Effector memory CD4-positive, alpha-beta T cell (primary cell): ENCODE results near the gene STK39.
A peak's percentile ranks its signal among the peaks of the same experiment; 100 is the strongest.
"Not testable (repeated sequence)": the region's sequence is repeated elsewhere in the genome, so short reads cannot be mapped to it uniquely, and the experiment has no call there.

Source experiments
- DNase-seq, 3 donors: peaks; one replicate each; pipeline ENCODE4 v3.0.0-alpha.2; 2020
- H3K27ac ChIP-seq: 2 replicates; pipeline ENCODE4 v1.7.0; 2013; ENCODE audit warnings: mild to moderate bottlenecking, low read length, moderate library complexity; ENCODE audit not compliant: insufficient read depth, poor library complexity, severe bottlenecking
- H3K27me3 ChIP-seq: replicated peaks from 2 replicates; pipeline ENCODE4 v1.7.0; 2013; ENCODE audit warnings: mild to moderate bottlenecking, low read length; ENCODE audit not compliant: insufficient read depth, control insufficient read depth, poor library complexity, severe bottlenecking
- H3K36me3 ChIP-seq: 2 replicates; pipeline ENCODE4 v1.7.0; 2013; ENCODE audit warnings: mild to moderate bottlenecking, low read length, moderate library complexity; ENCODE audit not compliant: control insufficient read depth, insufficient read depth
- H3K4me1 ChIP-seq: 2 replicates; pipeline ENCODE4 v1.7.0; 2013; ENCODE audit warnings: low read length, mild to moderate bottlenecking; ENCODE audit not compliant: control insufficient read depth, insufficient read depth, poor library complexity, severe bottlenecking
- H3K4me3 ChIP-seq: 2 replicates; pipeline ENCODE4 v1.7.0; 2013; ENCODE audit warnings: low read length, low read depth, mild to moderate bottlenecking; ENCODE audit not compliant: insufficient read depth, poor library complexity, severe bottlenecking
- H3K9me3 ChIP-seq: 2 replicates; pipeline ENCODE4 v1.7.0; 2013; ENCODE audit warnings: mild to moderate bottlenecking, low read length, moderate library complexity; ENCODE audit not compliant: control insufficient read depth

STK39 gene

DNA sequence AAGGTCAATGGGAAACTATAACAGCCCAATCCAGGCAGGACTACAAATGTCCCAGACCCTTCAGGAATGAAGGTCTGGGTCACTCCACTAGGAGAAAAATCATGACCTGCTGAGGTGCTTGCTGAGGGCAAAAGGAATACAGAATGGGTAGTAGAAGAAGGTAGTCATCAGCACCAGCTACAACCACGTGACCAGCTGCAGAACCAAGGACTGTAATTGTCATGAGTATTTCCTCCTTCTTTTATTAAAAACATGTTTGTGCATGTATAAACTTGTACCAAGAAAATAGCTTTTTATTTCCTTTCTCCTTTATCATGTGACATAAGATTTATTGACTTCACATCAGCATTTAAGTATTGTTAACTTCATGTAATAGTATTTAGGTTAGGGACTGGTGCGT, 15.5 kb upstream of the STK39 start:
- not testable (repeated sequence) for DNase-seq, H3K4me1 ChIP-seq, H3K27me3 ChIP-seq, H3K4me3 ChIP-seq, H3K36me3 ChIP-seq, H3K9me3 ChIP-seq, H3K27ac ChIP-seq

DNA sequence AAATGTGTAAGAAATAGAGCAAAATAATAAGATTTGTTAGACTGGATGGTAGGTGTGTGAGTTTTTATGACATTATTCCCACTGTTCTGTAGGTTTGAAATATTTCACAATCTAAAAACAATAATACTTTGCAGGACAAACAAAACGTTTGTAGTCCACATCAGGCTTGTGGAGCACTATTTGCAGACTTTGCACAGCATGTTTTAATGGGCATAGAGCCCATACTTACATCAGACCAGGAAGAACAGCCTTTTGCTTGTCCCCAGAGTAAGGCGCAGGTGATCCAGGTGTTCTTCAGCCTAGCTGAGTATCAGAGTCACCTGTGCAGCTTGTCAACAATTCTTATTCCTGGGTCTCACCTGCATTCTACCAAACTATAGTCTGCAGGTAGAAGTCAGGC, 9.1 kb upstream of the STK39 start:
- Histone ChIP-seq H3K27ac (no peak overlapping the region), H3K4me1 (no peaks in the 10 kb centered on the region), H3K36me3 (no peaks in the 10 kb centered on the region), H3K9me3 (no peaks in the 10 kb centered on the region), H3K27me3 (no peaks in the 10 kb centered on the region), H3K4me3 (no peak overlapping the region)
- no peak for DNase-seq

DNA sequence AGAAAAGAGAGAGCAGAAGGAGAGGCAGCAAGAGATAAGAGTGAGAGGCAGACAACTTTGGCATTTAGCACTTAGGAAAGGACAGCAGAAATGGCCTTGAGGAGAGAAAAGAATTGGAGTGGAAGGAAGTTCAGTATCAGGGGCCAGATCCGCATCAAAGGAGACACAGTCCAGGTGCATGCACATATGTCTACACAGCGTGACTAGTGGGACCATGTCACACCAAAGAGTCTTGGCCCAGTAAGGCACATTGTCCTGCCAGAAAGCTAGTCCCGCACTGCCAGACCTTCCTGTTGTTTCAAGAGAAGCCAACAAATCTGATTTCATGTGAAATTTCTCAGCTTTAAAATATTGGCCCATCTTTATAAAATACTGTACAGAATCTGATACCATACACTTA, 8.5 kb upstream of the STK39 start:
- H3K27ac ChIP-seq: no peak overlapping the region
- H3K36me3 ChIP-seq: no peaks in the 10 kb centered on the region
- H3K4me1 ChIP-seq: no peaks in the 10 kb centered on the region
- H3K4me3 ChIP-seq: no peak overlapping the region
- no peaks in the 10 kb centered on the region for H3K9me3 ChIP-seq
- DNase-seq: no peak
- H3K27me3 ChIP-seq: no peaks in the 10 kb centered on the region

DNA sequence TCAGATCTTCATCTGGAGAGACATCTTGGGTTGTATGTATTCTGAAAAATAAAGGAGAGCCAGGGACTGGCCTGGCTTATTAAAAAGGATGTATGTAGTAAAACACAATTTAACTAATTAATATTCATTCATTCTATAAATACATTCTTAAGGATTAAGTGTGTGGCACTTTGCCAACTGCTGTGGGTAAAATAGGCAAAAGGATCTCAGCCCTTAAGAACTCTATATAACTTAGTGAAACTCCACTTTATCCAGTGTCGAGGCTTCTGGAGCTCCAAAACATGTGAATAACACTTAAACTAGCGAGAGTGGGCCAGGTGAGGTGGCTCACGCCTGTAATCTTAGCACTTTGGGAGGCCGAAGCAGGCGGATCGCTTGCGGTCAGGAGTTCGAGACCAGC, 7.7 kb upstream of the STK39 start:
- no peak overlapping the region for H3K4me3 ChIP-seq
- no peaks in the 10 kb centered on the region for H3K36me3 ChIP-seq
- no peaks in the 10 kb centered on the region for H3K4me1 ChIP-seq
- no peaks in the 10 kb centered on the region for H3K27me3 ChIP-seq
- H3K9me3 ChIP-seq: no peaks in the 10 kb centered on the region
- no peak overlapping the region for H3K27ac ChIP-seq
- no peak for DNase-seq

DNA sequence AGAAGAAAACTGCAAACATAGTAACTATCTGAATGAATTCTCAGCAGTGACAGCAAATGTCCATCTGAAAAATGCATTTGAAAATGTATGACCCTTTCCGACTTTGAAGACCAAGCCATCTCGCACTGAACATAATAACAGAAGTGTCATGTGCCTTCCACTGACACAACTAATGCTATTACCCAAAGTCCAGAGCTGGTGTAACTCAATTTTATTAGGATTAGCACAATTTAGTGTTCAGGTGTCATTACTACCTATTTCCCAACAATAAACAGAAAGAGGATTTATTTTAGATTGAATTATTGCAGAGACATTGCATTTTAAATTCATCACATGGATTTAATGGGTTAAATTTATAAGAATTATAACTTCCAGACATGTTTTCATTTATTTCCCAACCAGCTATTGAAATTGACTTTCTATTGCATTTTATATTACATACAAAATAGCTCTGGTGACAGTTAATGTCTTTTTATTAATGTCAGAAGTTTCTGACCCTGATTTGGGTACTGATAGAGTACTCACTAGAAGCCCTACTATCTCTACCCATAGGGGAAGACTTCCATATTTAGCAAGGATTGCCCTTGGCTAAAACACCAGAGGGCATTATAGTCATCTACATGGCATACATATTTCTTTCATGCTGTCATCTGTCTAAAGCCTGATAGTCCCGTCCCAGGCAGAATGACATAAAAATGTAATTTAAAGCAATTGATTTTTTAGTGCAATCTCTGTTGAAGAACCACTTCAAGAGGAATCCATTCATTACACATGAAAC, 7.0 kb upstream of the STK39 start:
- Histone ChIP-seq H3K27ac (no peak overlapping the region), H3K36me3 (no peaks in the 10 kb centered on the region), H3K27me3 (no peaks in the 10 kb centered on the region), H3K9me3 (no peaks in the 10 kb centered on the region), H3K4me1 (no peaks in the 10 kb centered on the region), H3K4me3 (no peak overlapping the region)
- DNase-seq: no peak

DNA sequence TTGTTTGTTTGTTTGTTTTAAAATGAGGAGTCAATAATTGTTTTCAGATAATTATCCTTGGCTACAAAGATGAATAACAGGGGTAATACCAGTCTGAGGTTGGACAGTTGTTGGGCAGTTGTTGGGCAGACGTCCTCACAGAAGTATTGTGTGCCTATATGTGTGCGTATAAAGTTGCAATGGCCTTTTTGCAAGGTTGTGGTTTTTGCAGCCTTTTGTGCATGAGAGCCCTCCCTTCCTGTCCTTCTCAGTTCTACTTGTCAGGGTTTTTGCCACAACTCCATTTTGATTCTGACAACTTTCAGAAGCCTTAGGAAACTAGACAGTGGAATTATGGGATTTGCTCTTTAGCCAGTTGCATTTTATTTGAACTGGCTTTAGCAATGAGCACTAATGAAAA, 6.0 kb upstream of the STK39 start:
- Histone ChIP-seq H3K4me1 (no peaks in the 10 kb centered on the region), H3K36me3 (no peaks in the 10 kb centered on the region), H3K27me3 (no peaks in the 10 kb centered on the region), H3K27ac (no peak overlapping the region), H3K4me3 (no peak overlapping the region), H3K9me3 (no peaks in the 10 kb centered on the region)
- DNase-seq: no peak

DNA sequence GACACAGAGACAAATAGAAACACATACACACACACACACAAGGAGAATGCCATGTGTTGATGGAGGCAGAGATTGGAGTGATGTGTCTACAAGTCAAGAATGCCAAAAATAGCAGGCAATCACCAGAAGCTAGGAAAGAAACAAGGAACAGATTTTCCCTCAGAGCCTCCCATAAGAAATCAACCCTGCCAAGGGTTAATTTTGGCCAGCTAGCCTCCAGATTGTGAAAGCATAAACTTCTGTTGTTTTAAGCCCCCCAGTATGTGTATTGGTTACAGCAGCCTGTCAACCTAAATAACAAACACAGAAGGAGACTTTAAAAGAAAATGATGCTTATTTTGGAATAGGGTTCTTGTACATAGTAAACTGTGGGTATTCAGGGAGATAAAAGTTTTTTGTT, 5.6 kb upstream of the STK39 start:
- Histone ChIP-seq H3K27ac (no peak overlapping the region), H3K27me3 (no peaks in the 10 kb centered on the region), H3K36me3 (no peaks in the 10 kb centered on the region), H3K9me3 (no peaks in the 10 kb centered on the region), H3K4me1 (no peaks in the 10 kb centered on the region), H3K4me3 (no peak overlapping the region)
- DNase-seq: no peak

DNA sequence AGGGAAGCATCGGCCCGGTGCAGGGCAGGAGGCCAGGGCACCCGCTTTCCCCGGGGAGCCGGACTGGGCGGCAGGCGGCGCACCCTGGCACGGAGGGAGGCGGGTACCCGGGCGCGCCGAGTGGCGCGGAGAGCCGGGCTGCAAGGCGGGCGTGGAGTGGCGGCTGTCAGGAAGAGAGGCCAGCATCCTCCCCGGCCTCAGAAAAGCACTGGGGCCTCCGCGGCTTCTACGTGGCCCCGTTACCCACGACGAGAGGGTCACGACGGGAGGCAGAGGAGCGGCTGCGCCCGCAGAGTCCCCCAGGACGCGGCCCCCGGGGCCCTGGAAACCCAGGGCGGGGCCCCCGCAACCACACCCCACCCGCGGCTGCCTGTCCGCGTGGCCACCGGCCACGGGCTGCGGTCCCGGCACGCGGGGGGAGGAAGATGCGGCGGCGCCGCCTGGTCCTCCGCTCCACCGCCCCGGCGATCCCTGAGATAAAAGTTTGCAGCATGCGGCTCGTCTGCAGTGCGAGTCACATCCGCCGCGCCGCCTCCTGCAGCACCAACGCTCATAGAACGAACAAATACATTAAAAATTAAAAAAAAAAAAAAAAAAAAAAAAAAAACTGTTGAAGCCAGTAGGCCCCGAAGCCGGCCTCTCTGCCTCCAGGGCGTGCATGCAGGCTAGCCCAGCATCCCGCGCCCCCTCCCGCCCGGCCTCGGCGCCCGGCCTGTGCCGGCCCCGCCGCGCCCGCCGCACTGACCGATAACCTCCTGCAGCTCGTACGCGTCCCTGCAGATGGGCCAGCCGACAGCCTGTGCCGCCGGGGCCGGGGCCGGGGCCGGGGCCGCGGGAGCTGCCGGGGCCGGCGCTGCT, 683 bp downstream of the STK39 start:
- H3K27me3 ChIP-seq: no peaks in the 10 kb centered on the region
- H3K4me3 ChIP-seq: peak overlapping the region; percentile 58
- peak overlapping the region; percentile 90 for H3K27ac ChIP-seq
- H3K36me3 ChIP-seq: no peaks in the 10 kb centered on the region
- no peaks in the 10 kb centered on the region for H3K9me3 ChIP-seq
- H3K4me1 ChIP-seq: peaks cover 14% of the 10 kb centered on the region
- DNase-seq: peak; percentile 82 to 85 (median 82)

DNA sequence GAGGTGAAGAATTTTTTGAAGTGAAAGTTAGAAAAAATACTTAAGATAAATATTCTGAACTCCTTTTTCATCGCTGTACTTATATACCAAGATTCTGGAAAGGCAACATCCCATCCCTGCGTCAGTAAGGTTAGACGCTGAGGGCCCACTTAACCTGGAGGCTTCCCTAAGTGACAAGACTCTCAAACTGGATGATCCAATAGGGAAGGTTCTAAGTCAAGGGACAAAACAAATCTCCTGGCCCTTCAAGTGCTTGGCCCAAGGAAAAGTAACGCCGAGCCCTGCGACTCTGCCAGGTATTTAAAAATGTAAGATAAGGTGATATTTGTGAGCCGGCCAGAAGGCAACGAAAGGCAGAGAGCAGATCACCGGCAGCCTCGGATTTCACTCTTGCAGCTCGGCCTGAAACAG, 1.3 kb downstream of the STK39 start:
- Histone ChIP-seq H3K4me1 (peaks cover 19% of the 10 kb centered on the region), H3K27ac (peak overlapping the region; percentile 90), H3K27me3 (no peaks in the 10 kb centered on the region), H3K36me3 (no peaks in the 10 kb centered on the region), H3K9me3 (no peaks in the 10 kb centered on the region), H3K4me3 (peak overlapping the region; percentile 58)
- DNase-seq: no peak
